Mesendoderm (in vitro differentiated cells): Measurements from ENCODE around the gene CBFA2T3.

ENCODE experiments used
- DNase-seq: peaks from one replicate; pipeline ENCODE4 v3.0.0; 2013
- H2AK5ac ChIP-seq: 2 replicates; pipeline ENCODE4 v1.6.1; 2013; ENCODE audit warnings: low read length, inconsistent platforms
- H2BK120ac ChIP-seq: 2 replicates; pipeline ENCODE4 v1.6.1; 2013; ENCODE audit warnings: low read depth, mild to moderate bottlenecking, low read length, moderate library complexity, mixed read lengths
- H2BK15ac ChIP-seq: replicated peaks from 2 replicates; pipeline ENCODE4 v1.6.1; 2013; ENCODE audit warnings: low read depth, mild to moderate bottlenecking, moderate library complexity
- H2BK5ac ChIP-seq: 2 replicates; pipeline ENCODE4 v1.6.1; 2013; ENCODE audit warnings: low read length, inconsistent platforms
- H3K18ac ChIP-seq: 2 replicates; pipeline ENCODE4 v1.6.1; 2013; ENCODE audit warnings: mild to moderate bottlenecking, low read length, mixed read lengths
- H3K23ac ChIP-seq: one replicate; pipeline ENCODE4 v1.6.1; 2013; ENCODE audit warnings: low read length
- H3K27ac ChIP-seq: 2 replicates; pipeline ENCODE4 v1.5.1; 2013; ENCODE audit warnings: low read depth, mild to moderate bottlenecking, inconsistent platforms, low read length, moderate library complexity
- H3K27me3 ChIP-seq: 2 replicates; pipeline ENCODE4 v1.6.1; 2013; ENCODE audit warnings: low read length, control low read depth, mild to moderate bottlenecking, inconsistent platforms; ENCODE audit not compliant: insufficient read depth, poor library complexity
- H3K36me3 ChIP-seq: 2 replicates; pipeline ENCODE4 v1.6.1; 2013; ENCODE audit warnings: low read length, inconsistent platforms; ENCODE audit not compliant: control insufficient read depth, insufficient read depth
- H3K4ac ChIP-seq: one replicate; pipeline ENCODE4 v1.6.1; 2013; ENCODE audit warnings: low read depth, mild to moderate bottlenecking, low read length, moderate library complexity
- H3K4me1 ChIP-seq: 2 replicates; pipeline ENCODE4 v1.6.1; 2013; ENCODE audit warnings: low read depth, low read length, inconsistent platforms; ENCODE audit not compliant: control insufficient read depth
- H3K4me2 ChIP-seq: 2 replicates; pipeline ENCODE4 v1.6.1; 2013; ENCODE audit warnings: low read length
- H3K4me3 ChIP-seq: 2 replicates; pipeline ENCODE4 v1.5.1; 2013; ENCODE audit warnings: mild to moderate bottlenecking, low read length
- H3K56ac ChIP-seq: one replicate; pipeline ENCODE4 v1.6.1; 2013; ENCODE audit warnings: low read length
- H3K79me1 ChIP-seq: 2 replicates; pipeline ENCODE4 v1.6.1; 2013; ENCODE audit warnings: low read length, inconsistent platforms
- H3K79me2 ChIP-seq: 2 replicates; pipeline ENCODE4 v1.6.1; 2013; ENCODE audit warnings: mild to moderate bottlenecking, low read length; ENCODE audit not compliant: control insufficient read depth, insufficient read depth
- H3K9ac ChIP-seq: 2 replicates; pipeline ENCODE4 v1.6.1; 2013; ENCODE audit warnings: low read length, inconsistent platforms
- H4K5ac ChIP-seq: one replicate; pipeline ENCODE4 v1.6.1; 2013; ENCODE audit warnings: low read length
- H4K8ac ChIP-seq: one replicate; pipeline ENCODE4 v1.6.1; 2013; ENCODE audit warnings: low read depth, mild to moderate bottlenecking, control low read depth, low read length, moderate library complexity
- WGBS: extraction: QIAGEN DNeasy Blood & Tissue Kit; methylation state at CpG from one replicate; pipeline ENCODE4 v1.1.7; 2013; ENCODE audit warnings: low lambda C conversion rate, missing lambda C conversion rate; ENCODE audit not compliant: insufficient coverage; ENCODE audit errors: extremely low coverage; 5-methylcytosine and 5-hydroxymethylcytosine counted together

Gene CBFA2T3

GRCh38 chr16:88932929-88933328, 44.1 kb downstream of the CBFA2T3 start:
- Histone ChIP-seq H3K4me2 (no peak overlapping the region), H3K36me3 (no peaks in the 10 kb centered on the region), H3K4me3 (no peak overlapping the region), H3K9ac (no peak overlapping the region), H2BK120ac (no peak overlapping the region), H3K79me2 (no peaks in the 10 kb centered on the region), H3K79me1 (no peaks in the 10 kb centered on the region), H4K8ac (no peak overlapping the region), H2BK15ac (no peak overlapping the region), H2BK5ac (no peak overlapping the region), H2AK5ac (no peak overlapping the region), H3K27me3 (no peaks in the 10 kb centered on the region), H3K18ac (no peak overlapping the region), H3K27ac (no peak overlapping the region), H4K5ac (no peak overlapping the region), H3K23ac (no peak overlapping the region), H3K4ac (no peak overlapping the region), H3K4me1 (no peaks in the 10 kb centered on the region), H3K56ac (no peak overlapping the region)
- DNase-seq: no peak
- WGBS: no CpG with 5 or more reads among the region's 17 CpGs

GRCh38 chr16:88931936-88932335, 45.1 kb downstream of the CBFA2T3 start:
- H4K5ac ChIP-seq: no peak overlapping the region
- no peak overlapping the region for H3K4ac ChIP-seq
- no peak overlapping the region for H3K56ac ChIP-seq
- H4K8ac ChIP-seq: no peak overlapping the region
- no peaks in the 10 kb centered on the region for H3K27me3 ChIP-seq
- no CpG with 5 or more reads among the region's 21 CpGs for whole genome bisulfite sequencing
- H3K9ac ChIP-seq: no peak overlapping the region
- H2BK120ac ChIP-seq: no peak overlapping the region
- no peak overlapping the region for H3K18ac ChIP-seq
- H3K79me1 ChIP-seq: no peaks in the 10 kb centered on the region
- H3K23ac ChIP-seq: no peak overlapping the region
- no peaks in the 10 kb centered on the region for H3K4me1 ChIP-seq
- no peak overlapping the region for H2AK5ac ChIP-seq
- no peak for DNase-seq
- H2BK15ac ChIP-seq: no peak overlapping the region
- no peaks in the 10 kb centered on the region for H3K36me3 ChIP-seq
- no peak overlapping the region for H2BK5ac ChIP-seq
- H3K27ac ChIP-seq: no peak overlapping the region
- no peak overlapping the region for H3K4me3 ChIP-seq
- no peak overlapping the region for H3K4me2 ChIP-seq
- H3K79me2 ChIP-seq: no peaks in the 10 kb centered on the region

- Histone ChIP-seq H3K36me3 (no peaks in the 10 kb centered on the region), H3K27ac (no peak overlapping the region), H2AK5ac (no peak overlapping the region), H4K5ac (no peak overlapping the region), H2BK5ac (no peak overlapping the region), H3K56ac (no peak overlapping the region), H3K9ac (no peak overlapping the region), H2BK15ac (no peak overlapping the region), H3K4ac (no peak overlapping the region), H3K27me3 (no peaks in the 10 kb centered on the region), H3K79me1 (no peaks in the 10 kb centered on the region), H4K8ac (no peak overlapping the region), H3K4me1 (no peaks in the 10 kb centered on the region), H3K18ac (no peak overlapping the region), H3K23ac (no peak overlapping the region), H3K79me2 (no peaks in the 10 kb centered on the region), H3K4me3 (no peak overlapping the region), H3K4me2 (no peak overlapping the region), H2BK120ac (no peak overlapping the region)
- no peak for DNase-seq
- no CpG with 5 or more reads among the region's 20 CpGs for WGBS
Measured at GRCh38 chr16:88931373-88931900, 45.6 kb downstream of the CBFA2T3 start.

GRCh38 chr16:88930716-88931115, 46.3 kb downstream of the CBFA2T3 start:
- Histone ChIP-seq H3K4me3 (no peak overlapping the region), H2AK5ac (no peak overlapping the region), H3K18ac (no peak overlapping the region), H2BK15ac (no peak overlapping the region), H2BK120ac (no peak overlapping the region), H4K5ac (no peak overlapping the region), H2BK5ac (no peak overlapping the region), H3K79me2 (no peaks in the 10 kb centered on the region), H3K79me1 (no peaks in the 10 kb centered on the region), H4K8ac (no peak overlapping the region), H3K9ac (no peak overlapping the region), H3K56ac (no peak overlapping the region), H3K36me3 (no peaks in the 10 kb centered on the region), H3K27ac (no peak overlapping the region), H3K4me1 (no peaks in the 10 kb centered on the region), H3K27me3 (no peaks in the 10 kb centered on the region), H3K4me2 (no peak overlapping the region), H3K23ac (no peak overlapping the region), H3K4ac (no peak overlapping the region)
- WGBS: no CpG with 5 or more reads among the region's 12 CpGs
- no peak for DNase-seq

- no CpG with 5 or more reads among the region's 14 CpGs for WGBS
- H3K23ac ChIP-seq: no peak overlapping the region
- no peak for DNase-seq
- H3K27ac ChIP-seq: no peak overlapping the region
- H3K4ac ChIP-seq: no peak overlapping the region
- H3K79me1 ChIP-seq: no peaks in the 10 kb centered on the region
- H3K36me3 ChIP-seq: no peaks in the 10 kb centered on the region
- no peak overlapping the region for H3K18ac ChIP-seq
- no peak overlapping the region for H3K4me2 ChIP-seq
- H2BK15ac ChIP-seq: no peak overlapping the region
- no peak overlapping the region for H3K4me3 ChIP-seq
- no peak overlapping the region for H4K5ac ChIP-seq
- no peak overlapping the region for H3K9ac ChIP-seq
- H3K4me1 ChIP-seq: no peaks in the 10 kb centered on the region
- H2AK5ac ChIP-seq: no peak overlapping the region
- no peak overlapping the region for H2BK5ac ChIP-seq
- H4K8ac ChIP-seq: no peak overlapping the region
- no peak overlapping the region for H3K56ac ChIP-seq
- H3K79me2 ChIP-seq: no peaks in the 10 kb centered on the region
- no peaks in the 10 kb centered on the region for H3K27me3 ChIP-seq
- H2BK120ac ChIP-seq: no peak overlapping the region
Measured at GRCh38 chr16:88929091-88929445, 47.9 kb downstream of the CBFA2T3 start.

GRCh38 chr16:88928405-88929090, 48.5 kb downstream of the CBFA2T3 start:
- Histone ChIP-seq H3K9ac (no peak overlapping the region), H3K4me2 (no peak overlapping the region), H4K5ac (no peak overlapping the region), H3K79me2 (no peaks in the 10 kb centered on the region), H2BK5ac (no peak overlapping the region), H3K36me3 (no peaks in the 10 kb centered on the region), H3K4ac (no peak overlapping the region), H3K79me1 (no peaks in the 10 kb centered on the region), H2BK15ac (no peak overlapping the region), H4K8ac (no peak overlapping the region), H3K27me3 (no peaks in the 10 kb centered on the region), H3K27ac (no peak overlapping the region), H3K56ac (no peak overlapping the region), H3K23ac (no peak overlapping the region), H3K18ac (no peak overlapping the region), H2AK5ac (no peak overlapping the region), H2BK120ac (no peak overlapping the region), H3K4me1 (no peaks in the 10 kb centered on the region), H3K4me3 (no peak overlapping the region)
- DNase-seq: no peak
- no CpG with 5 or more reads among the region's 31 CpGs for WGBS
